Subcutaneous adipose tissue (tissue), 4 donors: ENCODE data around the gene IFT74. TPM values are rescaled to one million over a fixed set of nuclear protein-coding genes. Genes with fewer than 3 reads are reported as not detected.

Experiments used
- total RNA-seq, 4 donors: library from RNA; depleted of rRNA; stranded (reverse); fragments of >200 nt; gene quantifications; one replicate each; pipeline ENCODE4 v1.1.0, GENCODE V29; 2016
- TF ChIP-seq, protein P1 (sequence below): fragments of 450-650 bp; IDR thresholded peaks from one replicate; pipeline ENCODE4 v1.5.1; 2016; ENCODE audit warnings: low read depth, mild to moderate bottlenecking, control low read depth, antibody characterized with exemption, moderate library complexity

The IFT74 gene
- total RNA-seq, 4 donors from 2014 or later: 13.2 to 15.0 (median 13.9) TPM

GRCh38 chr9:27094640-27095298, 138.6 kb downstream of the IFT74 start:
- TF ChIP-seq, protein P1, sequence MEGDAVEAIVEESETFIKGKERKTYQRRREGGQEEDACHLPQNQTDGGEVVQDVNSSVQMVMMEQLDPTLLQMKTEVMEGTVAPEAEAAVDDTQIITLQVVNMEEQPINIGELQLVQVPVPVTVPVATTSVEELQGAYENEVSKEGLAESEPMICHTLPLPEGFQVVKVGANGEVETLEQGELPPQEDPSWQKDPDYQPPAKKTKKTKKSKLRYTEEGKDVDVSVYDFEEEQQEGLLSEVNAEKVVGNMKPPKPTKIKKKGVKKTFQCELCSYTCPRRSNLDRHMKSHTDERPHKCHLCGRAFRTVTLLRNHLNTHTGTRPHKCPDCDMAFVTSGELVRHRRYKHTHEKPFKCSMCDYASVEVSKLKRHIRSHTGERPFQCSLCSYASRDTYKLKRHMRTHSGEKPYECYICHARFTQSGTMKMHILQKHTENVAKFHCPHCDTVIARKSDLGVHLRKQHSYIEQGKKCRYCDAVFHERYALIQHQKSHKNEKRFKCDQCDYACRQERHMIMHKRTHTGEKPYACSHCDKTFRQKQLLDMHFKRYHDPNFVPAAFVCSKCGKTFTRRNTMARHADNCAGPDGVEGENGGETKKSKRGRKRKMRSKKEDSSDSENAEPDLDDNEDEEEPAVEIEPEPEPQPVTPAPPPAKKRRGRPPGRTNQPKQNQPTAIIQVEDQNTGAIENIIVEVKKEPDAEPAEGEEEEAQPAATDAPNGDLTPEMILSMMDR: no peak

GRCh38 chr9:27107241-27107640, 151.0 kb downstream of the IFT74 start:
- TF ChIP-seq, protein P1: no peak

GRCh38 chr9:27108981-27109541, 152.8 kb downstream of the IFT74 start, which contains the start of gene TEK:
TSS of gene TEK (plus strand) at chr9:27109225. CDS start at chr9:27109591, 366 bp downstream.
- TF ChIP-seq, protein P1: no peak

DNA sequence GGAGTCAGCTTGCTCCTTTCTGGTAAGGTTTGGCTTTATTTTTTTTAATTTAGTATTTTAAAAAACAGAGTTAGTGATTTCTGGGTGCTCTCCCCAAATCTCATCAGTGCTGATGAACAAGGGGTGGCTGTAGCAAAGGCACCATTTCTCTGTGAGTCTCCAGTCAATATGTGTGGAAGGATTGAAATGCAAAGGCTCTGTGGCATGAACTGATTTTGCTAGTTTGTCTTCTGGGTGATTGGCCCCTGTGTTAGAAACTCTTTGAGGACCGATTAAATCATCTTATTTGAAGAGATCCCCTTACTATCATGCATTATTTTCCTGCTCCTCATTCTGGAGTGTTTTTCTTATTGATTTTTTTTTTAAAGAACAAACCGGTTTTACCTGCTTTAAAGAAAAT, 153.4 kb downstream of the IFT74 start:
- TF ChIP-seq, protein P1: no peak

GRCh38 chr9:27110181-27110580, 154.0 kb downstream of the IFT74 start:
- TF ChIP-seq, protein P1: no peak

GRCh38 chr9:27112235-27112634, 156.0 kb downstream of the IFT74 start:
- TF ChIP-seq, protein P1: no peak

Other genes starting within 250 kb of the IFT74 start
- 10 to 100 TPM in 3 of 4 donors, 1 to 10 TPM in 1; 10.0 to 17.0 (median 12.6) TPM for gene CAAP1, start 63.6 kb upstream of the IFT74 start, total RNA-seq
- gene PLAA, start 9.2 kb upstream of the IFT74 start, total RNA-seq: 10 to 100 TPM; 24.3 to 31.1 (median 27.2) TPM
- gene LRRC19, start 49.3 kb downstream of the IFT74 start, total RNA-seq: not detected
- gene TEK, start 152.8 kb downstream of the IFT74 start, total RNA-seq: 10 to 100 TPM in 3 of 4 donors, 1 to 10 TPM in 1; 8.3 to 36.7 (median 16.7) TPM